Lung (tissue), 12 donors: Measurements from ENCODE around the gene RASD1. TPM values are rescaled to one million over a fixed set of nuclear protein-coding genes. Genes with fewer than 3 reads are reported as not detected.

ENCODE experiments used
- ATAC-seq: fragments of 200-7000 bp; cut with Tn5 transposase; one replicate; pipeline ENCODE4 v1.9.1; 2020; ENCODE audit warnings: moderate number of reproducible peaks; ENCODE audit not compliant: insufficient read depth, low FRiP score
- DNase-seq, 3 donors: peaks; one replicate each; pipeline ENCODE4 v3.0.0-alpha.2; 2013 to 2017
- H3K27ac ChIP-seq, 2 donors: one replicate each; pipeline ENCODE4 v1.5.1; 2013; ENCODE audit warnings: mild to moderate bottlenecking in 2 of 2, moderate library complexity in 2 of 2, control low read depth in 1 of 2, inconsistent platforms in 1 of 2, low read depth in 1 of 2, low read length in 1 of 2
- H3K27me3 ChIP-seq, 3 donors: one replicate each; pipeline ENCODE4 v1.5.1; 2013; ENCODE audit warnings: low read length in 2 of 3; ENCODE audit not compliant: control insufficient read depth in 3 of 3, insufficient read depth in 3 of 3
- H3K36me3 ChIP-seq, 4 donors: one replicate each; pipeline ENCODE4 v1.5.1; 2013; ENCODE audit warnings: low read length in 4 of 4, mild to moderate bottlenecking in 1 of 4, moderate library complexity in 1 of 4; ENCODE audit not compliant: control insufficient read depth in 4 of 4, insufficient read depth in 4 of 4
- H3K4me1 ChIP-seq, 5 donors: one replicate each; pipeline ENCODE4 v1.5.1; 2013; ENCODE audit warnings: low read length in 5 of 5, mild to moderate bottlenecking in 2 of 5, moderate library complexity in 1 of 5; ENCODE audit not compliant: control insufficient read depth in 5 of 5, insufficient read depth in 5 of 5
- H3K4me3 ChIP-seq: one replicate; pipeline ENCODE4 v1.5.1; 2013; ENCODE audit warnings: mild to moderate bottlenecking, control low read depth, moderate library complexity
- H3K9ac ChIP-seq, 2 donors: one replicate each; pipeline ENCODE4 v1.5.1; 2013; ENCODE audit warnings: low read length in 2 of 2, control low read depth in 1 of 2; ENCODE audit not compliant: insufficient read depth in 1 of 2
- H3K9me3 ChIP-seq, 4 donors: one replicate each; pipeline ENCODE4 v1.5.1; 2013; ENCODE audit warnings: low read length in 3 of 4, mild to moderate bottlenecking in 1 of 4, moderate library complexity in 1 of 4; ENCODE audit not compliant: control insufficient read depth in 4 of 4, insufficient read depth in 3 of 4
- CTCF ChIP-seq: IDR thresholded peaks from 2 replicates; pipeline ENCODE4 v1.5.1; 2012; ENCODE audit warnings: mild to moderate bottlenecking; ENCODE audit errors: control extremely low read depth, extremely low read depth
- WGBS, 2 donors: extraction: QIAGEN DNeasy Blood & Tissue Kit; methylation state at CpG; one replicate each; pipeline ENCODE4 v1.1.7; 2013; 5-methylcytosine and 5-hydroxymethylcytosine counted together
- polyA plus RNA-seq, 2 donors: library from polyadenylated mRNA; stranded (reverse); fragments of 200-250 nt; gene quantifications; one replicate each; pipeline ENCODE4 v1.2.1, GENCODE V29; 2013
- total RNA-seq, 2 donors: library from RNA; depleted of rRNA in 1 of 2; stranded (reverse); fragments of >200 nt in 1 of 2; gene quantifications; one replicate each; pipeline ENCODE4 v1.2.1, GENCODE V29; 2014 to 2021
- donor health status: control.
- donor health status: control.
- donor health status: Bipolar disorder and iron deficiency.
- donor health status: healthy.
- donor health status: DM: yes; HTN: yes; CAD: no.

RASD1 gene
- total and polyA plus RNA-seq, 4 donors = 3.8 to 53.8 (median 12.4) TPM

- Histone ChIP-seq H3K4me1 (peaks cover 0 to 9% (median 0%) of the 10 kb centered on the region in 5 donors), H3K27ac (no peak overlapping the region), H3K4me3 (no peak overlapping the region), H3K9me3 (no peaks in the 10 kb centered on the region), H3K36me3 (peaks cover 0 to 7% (median 1%) of the 10 kb centered on the region in 4 donors), H3K27me3 (peaks cover 0 to 6% (median 0%) of the 10 kb centered on the region in 3 donors), H3K9ac (no peak overlapping the region)
- TF ChIP-seq CTCF = no peak
- WGBS, 2 donors = 45 to 50% methylated on average over 17 to 19 of the region's 19 CpGs
- ATAC-seq = no peak
- peak in 1 of 3 donors; percentile 8 for DNase-seq
Measured at GRCh38 chr17:17497065-17497844, 1.1 kb upstream of the RASD1 start.

GRCh38 chr17:17495536-17496188, 533 bp downstream of the RASD1 start:
- H3K27ac ChIP-seq = peak overlapping the region; percentile 81 to 86
- TF ChIP-seq CTCF = no peak
- H3K9ac ChIP-seq = no peak overlapping the region

GRCh38 chr17:17494870-17495535, 1.2 kb downstream of the RASD1 start:
- no peak for TF ChIP-seq CTCF
- DNase-seq (peak; percentile 52 to 74 (median 64)), ATAC-seq (no peak)
- Histone ChIP-seq H3K27me3 (peaks cover 0 to 6% (median 0%) of the 10 kb centered on the region in 3 donors), H3K4me1 (peaks cover 0 to 9% (median 0%) of the 10 kb centered on the region in 5 donors), H3K27ac (peak overlapping the region; percentile 40 to 47), H3K9ac (no peak overlapping the region), H3K4me3 (peak overlapping the region; percentile 56), H3K9me3 (no peaks in the 10 kb centered on the region), H3K36me3 (peaks cover 5 to 23% (median 10%) of the 10 kb centered on the region in 4 donors)
- 3 to 5% methylated on average over 71 of the region's 71 CpGs for WGBS, 2 donors

More at GRCh38 chr17:17495536-17496188, 533 bp downstream of the RASD1 start:
- Histone ChIP-seq H3K4me1 (peaks cover 0 to 9% (median 0%) of the 10 kb centered on the region in 5 donors), H3K36me3 (peaks cover 5 to 20% (median 10%) of the 10 kb centered on the region in 4 donors), H3K4me3 (peak overlapping the region; percentile 56), H3K9me3 (no peaks in the 10 kb centered on the region), H3K27me3 (peaks cover 0 to 6% (median 0%) of the 10 kb centered on the region in 3 donors)
- peak in 1 of 3 donors; percentile 32 for DNase-seq
- WGBS, 2 donors = 1% methylated on average over 60 to 65 of the region's 65 CpGs
- ATAC-seq = no peak
